ENCODE measurements around the gene SGSM1. TPM values are rescaled to one million over a fixed set of nuclear protein-coding genes. Genes with fewer than 3 reads are reported as not detected.

Gene SGSM1
- total and polyA plus RNA-seq, 4 donors, result 0.50 to 9.5 (median 7.5) TPM

GRCh38 chr22:24867323-24868022 is 61.5 kb downstream of the SGSM1 start:
- no peaks in the 10 kb centered on the region for H3K36me3 ChIP-seq (ENCODE audit: control insufficient read depth in 1 of 2, insufficient read depth in 2 of 2, low read length in 1 of 2)
- DNase-seq (no peak), ATAC-seq (ENCODE audit: low FRiP score) (no peak)
- H3K9me3 ChIP-seq (ENCODE audit: control insufficient read depth, low read length), result no peaks in the 10 kb centered on the region
- no peak overlapping the region for H3K4me3 ChIP-seq (ENCODE audit: low read length in 2 of 2)
- H3K27ac ChIP-seq (ENCODE audit: low read depth in 1 of 2, low read length in 2 of 2), result no peak overlapping the region
- 83 to 85% methylated on average over 8 of the region's 8 CpGs for WGBS, 2 donors
- intact Hi-C loops (cut with DNase I), result no loop called here
- no peaks in the 10 kb centered on the region for H3K4me1 ChIP-seq (ENCODE audit: control insufficient read depth in 1 of 2, insufficient read depth in 2 of 2, low read length in 2 of 2)
- H3K27me3 ChIP-seq (ENCODE audit: control insufficient read depth in 1 of 2, insufficient read depth in 2 of 2, low read length in 1 of 2), result no peaks in the 10 kb centered on the region

- intact Hi-C loops (cut with DNase I), result no loop called here
These were observed 63.0 kb downstream of the SGSM1 start for GRCh38 chr22:24868979-24869378.

GRCh38 chr22:24871611-24872205 is 65.7 kb downstream of the SGSM1 start:
- H3K27ac ChIP-seq (ENCODE audit: low read depth in 1 of 2, low read length in 2 of 2), result no peak overlapping the region
- no peaks in the 10 kb centered on the region for H3K4me1 ChIP-seq (ENCODE audit: control insufficient read depth in 1 of 2, insufficient read depth in 2 of 2, low read length in 2 of 2)
- peaks cover 2 to 3% of the 10 kb centered on the region in 2 donors for H3K36me3 ChIP-seq (ENCODE audit: control insufficient read depth in 1 of 2, insufficient read depth in 2 of 2, low read length in 1 of 2)
- no peak for ATAC-seq (ENCODE audit: low FRiP score)
- intact Hi-C loops (cut with DNase I), result no loop called here
- H3K27me3 ChIP-seq (ENCODE audit: control insufficient read depth in 1 of 2, insufficient read depth in 2 of 2, low read length in 1 of 2), result no peaks in the 10 kb centered on the region
- no peak for DNase-seq
- H3K9me3 ChIP-seq (ENCODE audit: control insufficient read depth, low read length), result peaks cover 2% of the 10 kb centered on the region
- 83 to 84% methylated on average over 7 of the region's 7 CpGs for WGBS, 2 donors
- no peak overlapping the region for H3K4me3 ChIP-seq (ENCODE audit: low read length in 2 of 2)

More at GRCh38 chr22:24868979-24869378, 63.0 kb downstream of the SGSM1 start:
- 94 to 97% methylated on average over 7 of the region's 7 CpGs for WGBS, 2 donors
- H3K4me1 ChIP-seq (ENCODE audit: control insufficient read depth in 1 of 2, insufficient read depth in 2 of 2, low read length in 2 of 2), result no peaks in the 10 kb centered on the region
- no peaks in the 10 kb centered on the region for H3K27me3 ChIP-seq (ENCODE audit: control insufficient read depth in 1 of 2, insufficient read depth in 2 of 2, low read length in 1 of 2)
- H3K9me3 ChIP-seq (ENCODE audit: control insufficient read depth, low read length), result no peaks in the 10 kb centered on the region
- DNase-seq (no peak), ATAC-seq (ENCODE audit: low FRiP score) (no peak)
- no peak overlapping the region for H3K4me3 ChIP-seq (ENCODE audit: low read length in 2 of 2)
- no peaks in the 10 kb centered on the region for H3K36me3 ChIP-seq (ENCODE audit: control insufficient read depth in 1 of 2, insufficient read depth in 2 of 2, low read length in 1 of 2)
- no peak overlapping the region for H3K27ac ChIP-seq (ENCODE audit: low read depth in 1 of 2, low read length in 2 of 2)

GRCh38 chr22:24873226-24873625 is 67.2 kb downstream of the SGSM1 start:
- intact Hi-C loops (cut with DNase I), result no loop called here
- DNase-seq (no peak), ATAC-seq (ENCODE audit: low FRiP score) (no peak)
- H3K27me3 ChIP-seq (ENCODE audit: control insufficient read depth in 1 of 2, insufficient read depth in 2 of 2, low read length in 1 of 2), result no peaks in the 10 kb centered on the region
- no peak overlapping the region for H3K4me3 ChIP-seq (ENCODE audit: low read length in 2 of 2)
- no peaks in the 10 kb centered on the region for H3K4me1 ChIP-seq (ENCODE audit: control insufficient read depth in 1 of 2, insufficient read depth in 2 of 2, low read length in 2 of 2)
- no peak overlapping the region for H3K27ac ChIP-seq (ENCODE audit: low read depth in 1 of 2, low read length in 2 of 2)
- peaks cover 2 to 5% of the 10 kb centered on the region in 2 donors for H3K36me3 ChIP-seq (ENCODE audit: control insufficient read depth in 1 of 2, insufficient read depth in 2 of 2, low read length in 1 of 2)
- 66% methylated on average over 5 of the region's 5 CpGs for WGBS, 2 donors
- peaks cover 2% of the 10 kb centered on the region for H3K9me3 ChIP-seq (ENCODE audit: control insufficient read depth, low read length)

GRCh38 chr22:24875862-24876506 is 70.0 kb downstream of the SGSM1 start:
- DNase-seq (no peak), ATAC-seq (ENCODE audit: low FRiP score) (no peak)
- no peaks in the 10 kb centered on the region for H3K27me3 ChIP-seq (ENCODE audit: control insufficient read depth in 1 of 2, insufficient read depth in 2 of 2, low read length in 1 of 2)
- H3K36me3 ChIP-seq (ENCODE audit: control insufficient read depth in 1 of 2, insufficient read depth in 2 of 2, low read length in 1 of 2), result peaks cover 2 to 12% of the 10 kb centered on the region in 2 donors
- WGBS, 2 donors, result 64 to 69% methylated on average over 4 of the region's 4 CpGs
- H3K4me3 ChIP-seq (ENCODE audit: low read length in 2 of 2), result no peak overlapping the region
- peaks cover 2% of the 10 kb centered on the region for H3K9me3 ChIP-seq (ENCODE audit: control insufficient read depth, low read length)
- no peak overlapping the region for H3K27ac ChIP-seq (ENCODE audit: low read depth in 1 of 2, low read length in 2 of 2)
- H3K4me1 ChIP-seq (ENCODE audit: control insufficient read depth in 1 of 2, insufficient read depth in 2 of 2, low read length in 2 of 2), result no peaks in the 10 kb centered on the region
- intact Hi-C loops (cut with DNase I), result no loop called here

GRCh38 chr22:24876700-24877099 is 70.7 kb downstream of the SGSM1 start:
- Histone ChIP-seq H3K27me3 (ENCODE audit: control insufficient read depth in 1 of 2, insufficient read depth in 2 of 2, low read length in 1 of 2) (no peaks in the 10 kb centered on the region), H3K27ac (ENCODE audit: low read depth in 1 of 2, low read length in 2 of 2) (no peak overlapping the region), H3K36me3 (ENCODE audit: control insufficient read depth in 1 of 2, insufficient read depth in 2 of 2, low read length in 1 of 2) (peaks cover 2 to 12% of the 10 kb centered on the region in 2 donors), H3K4me3 (ENCODE audit: low read length in 2 of 2) (no peak overlapping the region), H3K9me3 (ENCODE audit: control insufficient read depth, low read length) (peaks cover 2% of the 10 kb centered on the region), H3K4me1 (ENCODE audit: control insufficient read depth in 1 of 2, insufficient read depth in 2 of 2, low read length in 2 of 2) (no peaks in the 10 kb centered on the region)
- WGBS, 2 donors, result 99 to 100% methylated on average over 1 of the region's 1 CpG
- ATAC-seq (ENCODE audit: low FRiP score) (no peak), DNase-seq (no peak)
- intact Hi-C loops (cut with DNase I), result no loop called here

GRCh38 chr22:24878969-24879368 is 73.0 kb downstream of the SGSM1 start:
- Histone ChIP-seq H3K36me3 (ENCODE audit: control insufficient read depth in 1 of 2, insufficient read depth in 2 of 2, low read length in 1 of 2) (peaks cover 2 to 15% of the 10 kb centered on the region in 2 donors), H3K4me3 (ENCODE audit: low read length in 2 of 2) (no peak overlapping the region), H3K9me3 (ENCODE audit: control insufficient read depth, low read length) (peaks cover 2% of the 10 kb centered on the region), H3K27ac (ENCODE audit: low read depth in 1 of 2, low read length in 2 of 2) (no peak overlapping the region), H3K4me1 (ENCODE audit: control insufficient read depth in 1 of 2, insufficient read depth in 2 of 2, low read length in 2 of 2) (no peaks in the 10 kb centered on the region), H3K27me3 (ENCODE audit: control insufficient read depth in 1 of 2, insufficient read depth in 2 of 2, low read length in 1 of 2) (no peaks in the 10 kb centered on the region)
- ATAC-seq (ENCODE audit: low FRiP score), result no peak
- intact Hi-C loops (cut with DNase I), result no loop called here
- WGBS, 2 donors, result 95 to 96% methylated on average over 2 of the region's 2 CpGs
- no peak for DNase-seq

- WGBS, 2 donors, result 90 to 91% methylated on average over 6 of the region's 6 CpGs
These were observed 77.4 kb downstream of the SGSM1 start for GRCh38 chr22:24883432-24883831.

More at GRCh38 chr22:24883432-24883831, 77.4 kb downstream of the SGSM1 start:
- no peaks in the 10 kb centered on the region for H3K9me3 ChIP-seq (ENCODE audit: control insufficient read depth, low read length)
- no peak for ATAC-seq (ENCODE audit: low FRiP score)
- H3K27ac ChIP-seq (ENCODE audit: low read depth in 1 of 2, low read length in 2 of 2), result no peak overlapping the region
- no peak for DNase-seq
- H3K36me3 ChIP-seq (ENCODE audit: control insufficient read depth in 1 of 2, insufficient read depth in 2 of 2, low read length in 1 of 2), result peaks cover 0 to 9% of the 10 kb centered on the region in 2 donors
- no peaks in the 10 kb centered on the region for H3K4me1 ChIP-seq (ENCODE audit: control insufficient read depth in 1 of 2, insufficient read depth in 2 of 2, low read length in 2 of 2)
- no peak overlapping the region for H3K4me3 ChIP-seq (ENCODE audit: low read length in 2 of 2)
- no peaks in the 10 kb centered on the region for H3K27me3 ChIP-seq (ENCODE audit: control insufficient read depth in 1 of 2, insufficient read depth in 2 of 2, low read length in 1 of 2)
- intact Hi-C loops (cut with DNase I), result no loop called here
